ENCODE data around the gene DMRT3.

GRCh38 chr9:979983-980382 is 3.5 kb downstream of the DMRT3 start:
- TF ChIP-seq, protein P1, sequence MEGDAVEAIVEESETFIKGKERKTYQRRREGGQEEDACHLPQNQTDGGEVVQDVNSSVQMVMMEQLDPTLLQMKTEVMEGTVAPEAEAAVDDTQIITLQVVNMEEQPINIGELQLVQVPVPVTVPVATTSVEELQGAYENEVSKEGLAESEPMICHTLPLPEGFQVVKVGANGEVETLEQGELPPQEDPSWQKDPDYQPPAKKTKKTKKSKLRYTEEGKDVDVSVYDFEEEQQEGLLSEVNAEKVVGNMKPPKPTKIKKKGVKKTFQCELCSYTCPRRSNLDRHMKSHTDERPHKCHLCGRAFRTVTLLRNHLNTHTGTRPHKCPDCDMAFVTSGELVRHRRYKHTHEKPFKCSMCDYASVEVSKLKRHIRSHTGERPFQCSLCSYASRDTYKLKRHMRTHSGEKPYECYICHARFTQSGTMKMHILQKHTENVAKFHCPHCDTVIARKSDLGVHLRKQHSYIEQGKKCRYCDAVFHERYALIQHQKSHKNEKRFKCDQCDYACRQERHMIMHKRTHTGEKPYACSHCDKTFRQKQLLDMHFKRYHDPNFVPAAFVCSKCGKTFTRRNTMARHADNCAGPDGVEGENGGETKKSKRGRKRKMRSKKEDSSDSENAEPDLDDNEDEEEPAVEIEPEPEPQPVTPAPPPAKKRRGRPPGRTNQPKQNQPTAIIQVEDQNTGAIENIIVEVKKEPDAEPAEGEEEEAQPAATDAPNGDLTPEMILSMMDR (IDR thresholded peaks at IDR 0.05), result no peak
- TF ChIP-seq POLR2A (IDR thresholded peaks at IDR 0.05), result no peak
